Mucosa of descending colon (tissue), 3 donors: ENCODE results near the gene MAP3K3. TPM values are rescaled to one million over a fixed set of nuclear protein-coding genes. Genes with fewer than 3 reads are reported as not detected.

ENCODE experiments used
- ATAC-seq: fragments of 200-7000 bp; cut with Tn5 transposase; one replicate; pipeline ENCODE4 v1.9.1; 2020; ENCODE audit warnings: mild to moderate bottlenecking, moderate library complexity
- DNase-seq, 3 donors: peaks; one replicate each; pipeline ENCODE4 v3.0.0-alpha.2; 2020
- H3K36me3 ChIP-seq: fragments of 200-600 bp; one replicate; pipeline ENCODE4 v1.8.0; 2021; ENCODE audit warnings: low read depth, mild to moderate bottlenecking
- H3K4me1 ChIP-seq: fragments of 200-600 bp; one replicate; pipeline ENCODE4 v1.8.0; 2021; ENCODE audit warnings: low read depth, mild to moderate bottlenecking
- H3K4me3 ChIP-seq: fragments of 200-600 bp; one replicate; pipeline ENCODE4 v1.8.0; 2021; ENCODE audit warnings: mild to moderate bottlenecking
- H3K9me3 ChIP-seq: fragments of 200-600 bp; one replicate; pipeline ENCODE4 v1.8.0; 2021; ENCODE audit warnings: mild to moderate bottlenecking
- CTCF ChIP-seq: fragments of 200-600 bp; IDR thresholded peaks from one replicate; pipeline ENCODE4 v1.8.0; 2022; ENCODE audit warnings: antibody characterized with exemption, mild to moderate bottlenecking
- intact Hi-C, 2 donors: fragments of 100-400 bp; cut with DNase I in 1 of 2; cut with micrococcal nuclease in 1 of 2; formaldehyde crosslinking; loops; one replicate each; pipeline versions ENCODE4 v1.11.0 to v1.11.1; 2022; cut with DNase I, micrococcal nuclease
- total RNA-seq, 3 donors: library from RNA; stranded (reverse); fragmentation: NEBNext Ultra II Directional in 2 of 3; extraction: Animal tissue kit (Norgen Biotek cat#: 25700) in 2 of 3; gene quantifications; one replicate each; pipeline versions ENCODE4 v1.2.1 to v1.2.4, GENCODE V29; 2021 to 2023
- donor health status: DM: no; HTN: no; CAD: no; lungs with moderate emphysema.
- donor health status: DM: no; HTN: no; CAD: no.
- donor health status: DM: no; HTN: yes; CAD: no.

MAP3K3 gene
- total RNA-seq, 3 donors from 2014 or later: 13.0 to 54.7 (median 18.5) TPM

- no peak for ATAC-seq
- H3K36me3 ChIP-seq: no peaks in the 10 kb centered on the region
These were observed 37.6 kb downstream of the MAP3K3 start for GRCh38 chr17:63659850-63660249.

GRCh38 chr17:63665527-63666214 is 43.5 kb downstream of the MAP3K3 start:
- Histone ChIP-seq H3K36me3 (peaks cover 4% of the 10 kb centered on the region), H3K4me1 (no peaks in the 10 kb centered on the region), H3K9me3 (no peaks in the 10 kb centered on the region), H3K4me3 (no peak overlapping the region)
- intact Hi-C loops: no loop called here
- DNase-seq (no peak), ATAC-seq (peak; percentile 75)
- no peak for TF ChIP-seq CTCF

More at GRCh38 chr17:63659850-63660249, 37.6 kb downstream of the MAP3K3 start:
- no peak for DNase-seq
- intact Hi-C loops: no loop called here
- H3K9me3 ChIP-seq: no peaks in the 10 kb centered on the region
- TF ChIP-seq CTCF: no peak
- no peak overlapping the region for H3K4me3 ChIP-seq
- H3K4me1 ChIP-seq: no peaks in the 10 kb centered on the region

GRCh38 chr17:63672856-63673255 is 50.6 kb downstream of the MAP3K3 start:
- DNase-seq (no peak), ATAC-seq (no peak)
- Histone ChIP-seq H3K4me3 (no peak overlapping the region), H3K9me3 (no peaks in the 10 kb centered on the region), H3K4me1 (peaks cover 22% of the 10 kb centered on the region), H3K36me3 (peaks cover 4% of the 10 kb centered on the region)
- TF ChIP-seq CTCF: no peak
- intact Hi-C loops: no loop called here

- TF ChIP-seq CTCF: no peak
- Histone ChIP-seq H3K4me3 (no peak overlapping the region), H3K36me3 (no peaks in the 10 kb centered on the region), H3K9me3 (no peaks in the 10 kb centered on the region), H3K4me1 (peaks cover 22% of the 10 kb centered on the region)
- ATAC-seq (peak; percentile 74), DNase-seq (peak in 1 of 3 donors; percentile 32)
- intact Hi-C loops: no loop called here
These were observed 53.0 kb downstream of the MAP3K3 start for GRCh38 chr17:63675231-63675606.

- no peak for TF ChIP-seq CTCF
- no peaks in the 10 kb centered on the region for H3K36me3 ChIP-seq
- DNase-seq (peak; percentile 84 to 94 (median 86)), ATAC-seq (peak; percentile 96)
- peaks cover 22% of the 10 kb centered on the region for H3K4me1 ChIP-seq
- H3K4me3 ChIP-seq: no peak overlapping the region
- no peaks in the 10 kb centered on the region for H3K9me3 ChIP-seq
- intact Hi-C loops: no loop called here
These were observed 53.7 kb downstream of the MAP3K3 start for GRCh38 chr17:63675607-63676546.
